Smooth muscle cell (in vitro differentiated cells): ENCODE measurements around the gene OBSL1. TPM values are rescaled to one million over a fixed set of nuclear protein-coding genes. Genes with fewer than 3 reads are reported as not detected.

Experiments
- DNase-seq: peaks from one replicate; lab custom pipeline; 2025; ENCODE audit not compliant: unreplicated experiment; lab: John Stamatoyannopoulos, UW
- H2AFZ ChIP-seq: fragments of 200-600 bp; sonication (generic); 2 replicates; pipeline ENCODE4 v1.6.0; 2016; ENCODE audit warnings: antibody characterized with exemption, low read depth, mild to moderate bottlenecking
- H3F3A ChIP-seq: fragments of 200-600 bp; sonication (generic); 2 replicates; pipeline ENCODE4 v1.6.0; 2017; ENCODE audit warnings: antibody characterized with exemption, low read depth
- H3K27ac ChIP-seq: fragments of 200-600 bp; sonication (generic); 2 replicates; pipeline ENCODE4 v1.5.1; 2016; ENCODE audit warnings: low read depth, mild to moderate bottlenecking
- H3K27me3 ChIP-seq: fragments of 200-600 bp; sonication (generic); 2 replicates; pipeline ENCODE4 v1.6.1; 2016; ENCODE audit warnings: low read depth, mild to moderate bottlenecking
- H3K36me3 ChIP-seq: fragments of 200-600 bp; sonication (generic); 2 replicates; pipeline ENCODE4 v1.5.1; 2016; ENCODE audit warnings: low read depth
- H3K4me1 ChIP-seq: fragments of 200-600 bp; sonication (generic); 2 replicates; pipeline ENCODE4 v1.5.1; 2016; ENCODE audit warnings: low read depth
- H3K4me2 ChIP-seq: fragments of 200-600 bp; sonication (generic); 2 replicates; pipeline ENCODE4 v1.6.0; 2016; ENCODE audit warnings: mild to moderate bottlenecking
- H3K4me3 ChIP-seq: fragments of 200-600 bp; sonication (generic); 2 replicates; pipeline ENCODE4 v1.5.1; 2016; ENCODE audit warnings: mild to moderate bottlenecking
- H3K79me2 ChIP-seq: fragments of 200-600 bp; sonication (generic); 2 replicates; pipeline ENCODE4 v1.6.0; 2016; ENCODE audit warnings: low read depth, mild to moderate bottlenecking
- H3K9ac ChIP-seq: fragments of 200-600 bp; sonication (generic); 2 replicates; pipeline ENCODE4 v1.6.0; 2016; ENCODE audit warnings: low read depth
- H3K9me3 ChIP-seq: fragments of 200-600 bp; sonication (generic); replicated peaks from 2 replicates; pipeline ENCODE4 v1.5.1; 2016; ENCODE audit warnings: low read depth
- H4K20me1 ChIP-seq: fragments of 200-600 bp; sonication (generic); 2 replicates; pipeline ENCODE4 v1.6.0; 2016; ENCODE audit warnings: low read depth
- CTCF ChIP-seq: fragments of 200-600 bp; sonication (generic); IDR thresholded peaks from 2 replicates; pipeline ENCODE4 v1.5.1; 2017; ENCODE audit warnings: borderline replicate concordance, mild to moderate bottlenecking, antibody characterized with exemption; ENCODE audit not compliant: insufficient read depth, poor library complexity, severe bottlenecking
- WGBS: methylation state at CpG from one replicate; pipeline ENCODE4 v1.1.7; 2016; ENCODE audit warnings: low lambda C conversion rate; 5-methylcytosine and 5-hydroxymethylcytosine counted together
- polyA plus RNA-seq: library from polyadenylated mRNA; unstranded; fragments of >200 nt; fragmentation: Nextera tagmentation; extraction: Ambion mirVana; gene quantifications from 2 replicates; pipeline ENCODE4 v1.2.1, GENCODE V29; 2016
- total RNA-seq: library from RNA; depleted of rRNA; stranded (reverse); fragments of >200 nt; gene quantifications from 2 replicates; pipeline ENCODE4 v1.2.3, GENCODE V29; 2014

The OBSL1 gene
- total and polyA plus RNA-seq, 2 experiments from 2014 or later, result 51.1 to 71.9 TPM

GRCh38 chr2:219553463-219553963 is 17.8 kb downstream of the OBSL1 start:
- Histone ChIP-seq H3K4me3 (no peak overlapping the region), H3K79me2 (no peaks in the 10 kb centered on the region), H3K4me1 (peaks cover 4% of the 10 kb centered on the region), H3K27ac (no peak overlapping the region), H3K36me3 (no peaks in the 10 kb centered on the region), H3K9me3 (no peaks in the 10 kb centered on the region), H3K4me2 (peak overlapping the region; percentile 96), H3K27me3 (no peaks in the 10 kb centered on the region), H3K9ac (no peak overlapping the region), H2AFZ (no peak overlapping the region), H4K20me1 (peaks cover 4% of the 10 kb centered on the region), H3F3A (no peaks in the 10 kb centered on the region)
- WGBS, result 87% methylated on average over 12 of the region's 12 CpGs
- no peak for TF ChIP-seq CTCF
- no peak for DNase-seq

- Histone ChIP-seq H3K4me2 (peak overlapping the region; percentile 96), H3K36me3 (no peaks in the 10 kb centered on the region), H3F3A (no peaks in the 10 kb centered on the region), H3K4me1 (peaks cover 4% of the 10 kb centered on the region), H4K20me1 (peaks cover 4% of the 10 kb centered on the region), H3K9me3 (no peaks in the 10 kb centered on the region), H3K4me3 (peak overlapping the region; percentile 61), H3K27me3 (no peaks in the 10 kb centered on the region), H3K9ac (no peak overlapping the region), H3K79me2 (no peaks in the 10 kb centered on the region), H3K27ac (no peak overlapping the region), H2AFZ (no peak overlapping the region)
- TF ChIP-seq CTCF, result no peak
- DNase-seq, result no peak
- 47% methylated on average over 7 of the region's 7 CpGs for WGBS
Observed at GRCh38 chr2:219553168-219553417, 18.2 kb downstream of the OBSL1 start.

- H3K4me2 ChIP-seq, result peak overlapping the region; percentile 96
- H3K27ac ChIP-seq, result no peak overlapping the region
- TF ChIP-seq CTCF, result no peak
- H3K9me3 ChIP-seq, result no peaks in the 10 kb centered on the region
- peaks cover 4% of the 10 kb centered on the region for H4K20me1 ChIP-seq
- no peaks in the 10 kb centered on the region for H3K36me3 ChIP-seq
- no peaks in the 10 kb centered on the region for H3K79me2 ChIP-seq
- H3K9ac ChIP-seq, result no peak overlapping the region
- H3K4me1 ChIP-seq, result peaks cover 4% of the 10 kb centered on the region
- peak overlapping the region; percentile 61 for H3K4me3 ChIP-seq
- DNase-seq, result peak; percentile 91
- no peaks in the 10 kb centered on the region for H3F3A ChIP-seq
- 2% methylated on average over 69 of the region's 99 CpGs for WGBS
- no peak overlapping the region for H2AFZ ChIP-seq
- H3K27me3 ChIP-seq, result no peaks in the 10 kb centered on the region
Observed at GRCh38 chr2:219552382-219553167, 18.8 kb downstream of the OBSL1 start.
